Smooth muscle cell (in vitro differentiated cells): ENCODE data around the gene ADIPOR1. TPM values are rescaled to one million over a fixed set of nuclear protein-coding genes. Genes with fewer than 3 reads are reported as not detected.

Experiments
- DNase-seq: peaks from one replicate; lab custom pipeline; 2025; ENCODE audit not compliant: unreplicated experiment; lab: John Stamatoyannopoulos, UW
- H2AFZ ChIP-seq: fragments of 200-600 bp; sonication (generic); 2 replicates; pipeline ENCODE4 v1.6.0; 2016; ENCODE audit warnings: antibody characterized with exemption, low read depth, mild to moderate bottlenecking
- H3F3A ChIP-seq: fragments of 200-600 bp; sonication (generic); 2 replicates; pipeline ENCODE4 v1.6.0; 2017; ENCODE audit warnings: antibody characterized with exemption, low read depth
- H3K27ac ChIP-seq: fragments of 200-600 bp; sonication (generic); 2 replicates; pipeline ENCODE4 v1.5.1; 2016; ENCODE audit warnings: low read depth, mild to moderate bottlenecking
- H3K27me3 ChIP-seq: fragments of 200-600 bp; sonication (generic); 2 replicates; pipeline ENCODE4 v1.6.1; 2016; ENCODE audit warnings: low read depth, mild to moderate bottlenecking
- H3K36me3 ChIP-seq: fragments of 200-600 bp; sonication (generic); 2 replicates; pipeline ENCODE4 v1.5.1; 2016; ENCODE audit warnings: low read depth
- H3K4me1 ChIP-seq: fragments of 200-600 bp; sonication (generic); 2 replicates; pipeline ENCODE4 v1.5.1; 2016; ENCODE audit warnings: low read depth
- H3K4me2 ChIP-seq: fragments of 200-600 bp; sonication (generic); 2 replicates; pipeline ENCODE4 v1.6.0; 2016; ENCODE audit warnings: mild to moderate bottlenecking
- H3K4me3 ChIP-seq: fragments of 200-600 bp; sonication (generic); 2 replicates; pipeline ENCODE4 v1.5.1; 2016; ENCODE audit warnings: mild to moderate bottlenecking
- H3K79me2 ChIP-seq: fragments of 200-600 bp; sonication (generic); 2 replicates; pipeline ENCODE4 v1.6.0; 2016; ENCODE audit warnings: low read depth, mild to moderate bottlenecking
- H3K9ac ChIP-seq: fragments of 200-600 bp; sonication (generic); 2 replicates; pipeline ENCODE4 v1.6.0; 2016; ENCODE audit warnings: low read depth
- H3K9me3 ChIP-seq: fragments of 200-600 bp; sonication (generic); replicated peaks from 2 replicates; pipeline ENCODE4 v1.5.1; 2016; ENCODE audit warnings: low read depth
- H4K20me1 ChIP-seq: fragments of 200-600 bp; sonication (generic); 2 replicates; pipeline ENCODE4 v1.6.0; 2016; ENCODE audit warnings: low read depth
- CTCF ChIP-seq: fragments of 200-600 bp; sonication (generic); IDR thresholded peaks from 2 replicates; pipeline ENCODE4 v1.5.1; 2017; ENCODE audit warnings: borderline replicate concordance, mild to moderate bottlenecking, antibody characterized with exemption; ENCODE audit not compliant: insufficient read depth, poor library complexity, severe bottlenecking
- WGBS: methylation state at CpG from one replicate; pipeline ENCODE4 v1.1.7; 2016; ENCODE audit warnings: low lambda C conversion rate; 5-methylcytosine and 5-hydroxymethylcytosine counted together
- polyA plus RNA-seq: library from polyadenylated mRNA; unstranded; fragments of >200 nt; fragmentation: Nextera tagmentation; extraction: Ambion mirVana; gene quantifications from 2 replicates; pipeline ENCODE4 v1.2.1, GENCODE V29; 2016
- total RNA-seq: library from RNA; depleted of rRNA; stranded (reverse); fragments of >200 nt; gene quantifications from 2 replicates; pipeline ENCODE4 v1.2.3, GENCODE V29; 2014

ADIPOR1 gene
- total and polyA plus RNA-seq, 2 experiments from 2014 or later = 132 to 146 TPM

GRCh38 chr1:202981939-202982338 lies 23.8 kb upstream of the ADIPOR1 start:
- Histone ChIP-seq H3K4me2 (no peak overlapping the region), H2AFZ (no peak overlapping the region), H3K36me3 (no peaks in the 10 kb centered on the region), H3K4me1 (no peaks in the 10 kb centered on the region), H3K79me2 (no peaks in the 10 kb centered on the region), H3K9ac (no peak overlapping the region), H3F3A (no peaks in the 10 kb centered on the region), H3K27me3 (peaks cover 7% of the 10 kb centered on the region), H3K4me3 (no peak overlapping the region), H3K27ac (no peak overlapping the region), H4K20me1 (no peaks in the 10 kb centered on the region), H3K9me3 (no peaks in the 10 kb centered on the region)
- no peak for DNase-seq
- 29% methylated on average over 2 of the region's 2 CpGs for WGBS
- TF ChIP-seq CTCF = no peak

- Histone ChIP-seq H3K79me2 (no peaks in the 10 kb centered on the region), H3K36me3 (no peaks in the 10 kb centered on the region), H3K4me2 (no peak overlapping the region), H3K27me3 (peaks cover 21% of the 10 kb centered on the region), H3K9me3 (no peaks in the 10 kb centered on the region), H3K27ac (no peak overlapping the region), H3K4me1 (no peaks in the 10 kb centered on the region), H3K9ac (no peak overlapping the region), H4K20me1 (no peaks in the 10 kb centered on the region), H3F3A (no peaks in the 10 kb centered on the region), H3K4me3 (no peak overlapping the region), H2AFZ (no peak overlapping the region)
- 94% methylated on average over 2 of the region's 2 CpGs for WGBS
- no peak for TF ChIP-seq CTCF
- DNase-seq = no peak
Measured at GRCh38 chr1:202979459-202979858, 21.3 kb upstream of the ADIPOR1 start.

GRCh38 chr1:202976633-202977032 lies 18.5 kb upstream of the ADIPOR1 start:
- DNase-seq = no peak
- H3K27me3 ChIP-seq = peaks cover 41% of the 10 kb centered on the region
- H3K9me3 ChIP-seq = no peaks in the 10 kb centered on the region
- no peaks in the 10 kb centered on the region for H3F3A ChIP-seq
- no peak overlapping the region for H3K27ac ChIP-seq
- H3K79me2 ChIP-seq = no peaks in the 10 kb centered on the region
- TF ChIP-seq CTCF = no peak
- WGBS = 68% methylated on average over 3 of the region's 3 CpGs
- H3K9ac ChIP-seq = no peak overlapping the region
- H3K4me2 ChIP-seq = no peak overlapping the region
- H3K36me3 ChIP-seq = no peaks in the 10 kb centered on the region
- H3K4me1 ChIP-seq = no peaks in the 10 kb centered on the region
- H2AFZ ChIP-seq = no peak overlapping the region
- no peaks in the 10 kb centered on the region for H4K20me1 ChIP-seq
- no peak overlapping the region for H3K4me3 ChIP-seq

GRCh38 chr1:202974856-202975255 lies 16.7 kb upstream of the ADIPOR1 start:
- WGBS = 95% methylated on average over 3 of the region's 3 CpGs
- Histone ChIP-seq H3K4me1 (no peaks in the 10 kb centered on the region), H3F3A (no peaks in the 10 kb centered on the region), H3K9ac (no peak overlapping the region), H4K20me1 (no peaks in the 10 kb centered on the region), H3K79me2 (no peaks in the 10 kb centered on the region), H2AFZ (no peak overlapping the region), H3K9me3 (no peaks in the 10 kb centered on the region), H3K4me3 (no peak overlapping the region), H3K27ac (no peak overlapping the region), H3K4me2 (no peak overlapping the region), H3K27me3 (peaks cover 41% of the 10 kb centered on the region), H3K36me3 (no peaks in the 10 kb centered on the region)
- no peak for TF ChIP-seq CTCF
- no peak for DNase-seq
